ENCODE measurements around the gene MSH5.
A peak's percentile ranks its signal among the peaks of the same experiment; 100 is the strongest.

The MSH5 gene

GRCh38 chr6:31734247-31734820 lies 5.5 kb upstream of the MSH5 start:
- Histone ChIP-seq H4K20me1 (ENCODE audit: insufficient read depth, low read length) (peaks cover 8% of the 10 kb centered on the region), H3K27me3 (ENCODE audit: low read depth, low read length) (no peaks in the 10 kb centered on the region), H3K9me3 (ENCODE audit: insufficient read depth, low read length) (no peaks in the 10 kb centered on the region), H3K4me2 (ENCODE audit: low read length) (peak overlapping the region; percentile 98), H2AFZ (ENCODE audit: low read depth, low read length) (no peak overlapping the region), H3K9ac (ENCODE audit: low read length) (peak overlapping the region; percentile 99; the same call in 1 of the 2 replicates), H3K79me2 (ENCODE audit: low read length) (peaks cover 37% of the 10 kb centered on the region), H3K4me1 (ENCODE audit: low read length) (peaks cover 39% of the 10 kb centered on the region), H3K4me3 (ENCODE audit: low read length) (peak overlapping the region; percentile 95), H3K27ac (ENCODE audit: low read length) (peak overlapping the region; percentile 98), H3K36me3 (replicated peaks; ENCODE audit: low read depth, low read length) (peaks cover 30% of the 10 kb centered on the region)
- TF ChIP-seq CTCF (IDR thresholded peaks at IDR 0.05; ENCODE audit: low read depth, low read length): no peak
- TF ChIP-seq EZH2phosphoT487 (IDR thresholded peaks at IDR 0.05; ENCODE audit: low read depth): no peak

GRCh38 chr6:31734821-31735406 lies 4.9 kb upstream of the MSH5 start:
- no peaks in the 10 kb centered on the region for H3K9me3 ChIP-seq (ENCODE audit: insufficient read depth, low read length)
- no peak overlapping the region for H2AFZ ChIP-seq (ENCODE audit: low read depth, low read length)
- H3K4me2 ChIP-seq (ENCODE audit: low read length): peak overlapping the region; percentile 98
- H4K20me1 ChIP-seq (ENCODE audit: insufficient read depth, low read length): peaks cover 8% of the 10 kb centered on the region
- peaks cover 38% of the 10 kb centered on the region for H3K79me2 ChIP-seq (ENCODE audit: low read length)
- peak overlapping the region; percentile 98 for H3K27ac ChIP-seq (ENCODE audit: low read length)
- TF ChIP-seq EZH2phosphoT487 (IDR thresholded peaks at IDR 0.05; ENCODE audit: low read depth) (no peak), CTCF (IDR thresholded peaks at IDR 0.05; ENCODE audit: low read depth, low read length) (no peak)
- peak overlapping the region; percentile 95 for H3K4me3 ChIP-seq (ENCODE audit: low read length)
- peaks cover 29% of the 10 kb centered on the region for H3K36me3 ChIP-seq (replicated peaks; ENCODE audit: low read depth, low read length)
- H3K27me3 ChIP-seq (ENCODE audit: low read depth, low read length): no peaks in the 10 kb centered on the region
- peaks cover 34% of the 10 kb centered on the region for H3K4me1 ChIP-seq (ENCODE audit: low read length)
- H3K9ac ChIP-seq (ENCODE audit: low read length): peak overlapping the region; percentile 99

- peaks cover 23% of the 10 kb centered on the region for H3K36me3 ChIP-seq (replicated peaks; ENCODE audit: low read depth, low read length)
- peaks cover 8% of the 10 kb centered on the region for H4K20me1 ChIP-seq (ENCODE audit: insufficient read depth, low read length)
- peak within 1 kb of the TSS; percentile 98 for H3K4me2 ChIP-seq (ENCODE audit: low read length)
- peaks cover 50% of the 10 kb centered on the region for H3K79me2 ChIP-seq (ENCODE audit: low read length)
- H3K9me3 ChIP-seq (ENCODE audit: insufficient read depth, low read length): no peaks in the 10 kb centered on the region
- H3K4me3 ChIP-seq (ENCODE audit: low read length): peak within 1 kb of the TSS; percentile 95
- peaks cover 37% of the 10 kb centered on the region for H3K4me1 ChIP-seq (ENCODE audit: low read length)
- no peaks in the 10 kb centered on the region for H3K27me3 ChIP-seq (ENCODE audit: low read depth, low read length)
- H2AFZ ChIP-seq (ENCODE audit: low read depth, low read length): 0 out of 2 replicates have a peak within 1 kb of the TSS, but pooled peaks have one; percentile 66
- peak within 1 kb of the TSS; percentile 98 for H3K27ac ChIP-seq (ENCODE audit: low read length)
- TF ChIP-seq CTCF (IDR thresholded peaks at IDR 0.05; ENCODE audit: low read depth, low read length): no peak
- no peak for TF ChIP-seq EZH2phosphoT487 (IDR thresholded peaks at IDR 0.05; ENCODE audit: low read depth)
- peak within 1 kb of the TSS; percentile 99 for H3K9ac ChIP-seq (ENCODE audit: low read length)
These were observed 3.6 kb upstream of the MSH5 start, which contains the start of gene CLIC1 for GRCh38 chr6:31736021-31736767. Gene CLIC1 (minus strand): TSS chr6:31736530. CDS start chr6:31736300, 230 bp downstream.

GRCh38 chr6:31736768-31737314 lies 3.0 kb upstream of the MSH5 start:
- Histone ChIP-seq H2AFZ (ENCODE audit: low read depth, low read length) (no peak overlapping the region), H3K79me2 (ENCODE audit: low read length) (peaks cover 52% of the 10 kb centered on the region), H3K4me1 (ENCODE audit: low read length) (peaks cover 37% of the 10 kb centered on the region), H3K4me2 (ENCODE audit: low read length) (peak overlapping the region; percentile 98), H3K27me3 (ENCODE audit: low read depth, low read length) (no peaks in the 10 kb centered on the region), H3K27ac (ENCODE audit: low read length) (peak overlapping the region; percentile 98), H3K9me3 (ENCODE audit: insufficient read depth, low read length) (no peaks in the 10 kb centered on the region), H4K20me1 (ENCODE audit: insufficient read depth, low read length) (peaks cover 8% of the 10 kb centered on the region), H3K9ac (ENCODE audit: low read length) (peak overlapping the region; percentile 99), H3K4me3 (ENCODE audit: low read length) (peak overlapping the region; percentile 95), H3K36me3 (replicated peaks; ENCODE audit: low read depth, low read length) (peaks cover 23% of the 10 kb centered on the region)
- no peak for TF ChIP-seq CTCF (IDR thresholded peaks at IDR 0.05; ENCODE audit: low read depth, low read length)
- TF ChIP-seq EZH2phosphoT487 (IDR thresholded peaks at IDR 0.05; ENCODE audit: low read depth): no peak

Measured in OCI-LY3 (cell line).